HG03378 (cell line): ENCODE measurements around the gene RNF212.

Experiments used
- ATAC-seq: cut with Tn5 transposase; IDR thresholded peaks from one replicate; pipeline ENCODE4 v1.9.1; 2021; ENCODE audit warnings: mild to moderate bottlenecking, moderate library complexity; ENCODE audit not compliant: unreplicated experiment

Gene RNF212

DNA sequence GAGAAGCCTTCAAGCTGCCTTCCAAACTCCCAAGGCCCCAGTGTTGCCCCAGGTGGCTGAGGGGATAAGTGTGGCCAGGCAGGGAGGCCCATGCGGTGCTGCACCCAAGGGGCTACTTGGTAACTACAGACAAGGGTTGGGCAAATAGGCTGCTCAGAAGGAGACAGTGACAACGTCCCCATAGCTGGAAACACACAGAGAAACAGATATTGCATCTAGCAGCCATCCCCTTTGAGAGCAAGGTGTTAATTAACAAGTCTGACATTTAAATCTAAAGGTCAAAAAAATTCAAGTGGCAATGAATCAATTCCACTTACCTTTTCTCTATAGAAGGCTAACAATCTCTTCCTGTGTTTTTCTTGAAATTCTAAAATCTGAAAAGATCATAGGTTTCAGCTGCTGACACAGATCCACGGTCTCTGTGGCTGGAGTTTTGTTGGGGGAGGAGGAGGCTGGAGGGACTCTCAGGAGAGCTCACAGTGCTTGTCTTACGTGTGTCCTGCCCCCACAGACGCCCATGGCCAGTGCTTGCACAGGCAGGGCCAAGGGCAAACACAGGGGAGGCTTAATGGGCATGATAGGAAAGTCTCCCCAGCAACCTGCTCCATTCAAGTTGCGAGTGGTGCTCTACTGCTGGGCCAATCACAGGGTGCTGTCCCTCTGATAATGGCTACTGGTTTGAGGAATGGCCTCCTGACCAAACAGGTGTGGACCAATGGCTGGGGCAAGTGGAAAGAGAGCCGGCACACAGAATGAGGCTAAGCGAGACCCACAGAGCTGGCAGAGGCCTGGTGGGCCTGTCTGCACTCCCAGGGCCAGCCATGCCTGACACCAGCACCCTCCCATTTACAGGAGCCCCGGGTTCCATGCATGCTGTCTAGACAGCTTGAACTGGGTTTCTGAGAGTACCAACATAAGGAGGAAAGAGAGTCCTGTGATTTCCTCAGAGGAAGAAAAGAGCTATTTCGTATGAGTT is 22.6 kb downstream of the RNF212 start:
- ATAC-seq = no peak

DNA sequence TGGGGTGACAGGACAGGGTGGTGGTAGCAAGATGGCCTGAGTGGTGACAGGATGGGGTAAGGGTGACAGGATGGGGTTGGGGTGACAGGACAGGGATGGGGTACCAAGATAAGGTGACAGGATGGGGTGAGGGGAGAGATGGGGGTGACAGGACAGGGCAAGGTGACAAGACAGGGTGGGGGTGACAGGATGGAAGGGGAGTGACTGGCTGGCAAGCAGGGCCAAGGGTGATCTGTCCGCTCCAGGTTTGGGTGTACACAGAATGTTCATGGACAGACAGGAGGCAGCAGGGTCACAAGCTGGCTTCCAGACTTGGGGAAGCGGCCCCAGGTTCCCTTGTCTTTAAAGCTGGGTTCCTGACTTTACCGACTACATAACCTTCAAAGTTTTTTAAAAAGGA is 23.3 kb downstream of the RNF212 start:
- ATAC-seq = no peak

DNA sequence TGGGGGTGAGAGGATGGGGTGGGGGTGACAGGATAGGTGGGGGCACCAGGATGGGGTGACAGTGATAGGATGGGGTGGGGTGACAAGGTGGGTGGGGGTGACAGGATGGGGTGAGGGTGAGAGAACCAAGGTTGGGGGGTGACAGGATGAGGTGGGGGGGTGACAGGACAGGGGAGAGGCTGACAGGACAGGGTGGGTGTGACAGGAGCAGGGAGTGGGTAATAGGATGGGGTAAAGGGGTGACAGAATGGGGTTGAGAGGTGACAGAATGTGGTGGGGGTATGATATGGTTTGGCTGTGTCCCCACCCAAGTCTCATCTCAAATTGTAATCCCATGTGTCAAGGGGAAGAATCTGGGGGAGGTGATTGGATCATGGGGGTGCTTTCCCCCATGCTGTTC is 26.0 kb downstream of the RNF212 start:
- no peak for ATAC-seq

DNA sequence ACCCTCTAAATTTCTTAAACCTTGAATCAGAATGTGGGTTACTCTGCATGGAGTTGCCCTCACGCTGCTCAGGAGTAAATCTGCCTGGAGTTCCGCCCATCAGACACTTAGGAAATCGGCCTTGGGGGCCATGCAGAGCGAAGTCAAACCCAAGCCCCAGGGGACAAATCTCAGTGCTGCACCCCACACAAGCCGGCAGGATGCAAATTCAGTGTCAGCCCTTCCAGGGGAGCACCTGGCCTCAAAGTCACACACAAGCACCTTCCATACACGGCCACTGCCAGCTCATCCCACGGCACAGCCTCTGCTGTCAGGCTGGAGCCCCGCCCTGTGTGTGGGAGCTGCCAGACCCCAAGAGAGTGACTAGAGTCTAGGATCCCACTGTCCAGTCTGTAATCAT is 27.4 kb downstream of the RNF212 start:
- no peak for ATAC-seq

DNA sequence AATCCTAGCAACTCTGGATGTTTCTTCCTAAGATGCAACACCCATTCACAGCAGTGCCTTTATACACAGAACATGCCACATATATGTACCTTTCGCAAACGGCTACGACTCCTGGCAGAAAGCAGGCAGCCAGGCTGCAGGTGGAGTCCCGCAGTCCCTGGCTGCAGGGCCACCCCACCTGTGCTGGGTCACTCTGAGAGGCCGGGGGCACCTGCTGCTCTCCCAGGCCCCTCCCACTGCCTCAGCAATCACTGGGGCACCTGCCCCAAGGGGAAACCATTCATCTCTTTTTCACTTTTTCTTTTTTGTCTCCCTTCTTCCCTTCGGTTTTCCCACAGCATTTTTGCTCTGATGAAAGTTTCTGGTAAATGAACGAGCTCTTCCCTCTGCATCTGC is 28.0 kb downstream of the RNF212 start:
- no peak for ATAC-seq

DNA sequence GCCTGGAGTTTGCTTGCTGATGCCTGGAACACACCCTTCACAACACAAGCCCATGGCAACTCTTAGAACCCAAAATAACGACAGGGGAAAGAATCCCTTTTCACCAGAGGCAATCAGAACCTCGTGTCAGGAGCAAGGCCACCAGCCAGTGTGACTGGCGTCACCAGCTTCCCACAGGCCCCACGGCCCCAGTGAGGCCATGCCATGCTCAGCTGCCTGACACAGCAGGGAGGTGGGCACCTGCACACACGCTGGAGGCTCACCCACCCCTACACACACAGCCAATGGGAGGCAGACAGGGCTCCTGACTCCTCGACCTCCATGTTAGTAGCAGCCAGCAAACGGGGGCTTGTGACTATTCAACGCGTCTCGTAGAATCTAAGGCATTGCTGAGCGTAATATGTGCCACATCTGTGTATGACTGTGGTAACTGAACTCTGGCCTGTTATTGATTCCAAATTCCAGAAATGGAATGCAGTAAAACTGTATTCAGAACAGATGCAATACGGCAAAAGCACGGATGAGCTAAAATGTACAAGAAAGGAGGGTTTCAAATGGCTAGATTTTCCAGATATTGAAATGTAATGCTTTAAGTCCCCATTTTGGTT is 28.5 kb downstream of the RNF212 start:
- ATAC-seq = no peak

DNA sequence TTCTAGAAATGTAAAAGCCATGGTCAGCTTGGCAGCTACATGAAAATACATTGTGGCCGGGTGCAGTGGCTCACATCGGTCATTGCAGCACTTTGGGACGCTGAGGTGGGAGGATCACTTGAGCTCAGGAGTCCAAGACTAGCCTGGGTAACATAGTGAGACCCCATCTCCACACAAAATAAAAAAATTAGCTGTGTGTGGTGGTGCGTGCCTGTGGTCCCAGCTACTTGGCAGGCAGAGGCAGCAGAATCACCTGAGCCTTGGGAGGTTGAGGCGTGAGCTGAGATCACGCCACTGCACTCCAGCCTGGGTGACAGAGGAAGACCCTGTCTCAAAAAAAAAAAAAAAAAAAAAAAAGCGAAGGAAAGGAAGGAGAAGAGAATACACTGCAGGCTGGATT is 29.0 kb downstream of the RNF212 start:
- no peak for ATAC-seq

DNA sequence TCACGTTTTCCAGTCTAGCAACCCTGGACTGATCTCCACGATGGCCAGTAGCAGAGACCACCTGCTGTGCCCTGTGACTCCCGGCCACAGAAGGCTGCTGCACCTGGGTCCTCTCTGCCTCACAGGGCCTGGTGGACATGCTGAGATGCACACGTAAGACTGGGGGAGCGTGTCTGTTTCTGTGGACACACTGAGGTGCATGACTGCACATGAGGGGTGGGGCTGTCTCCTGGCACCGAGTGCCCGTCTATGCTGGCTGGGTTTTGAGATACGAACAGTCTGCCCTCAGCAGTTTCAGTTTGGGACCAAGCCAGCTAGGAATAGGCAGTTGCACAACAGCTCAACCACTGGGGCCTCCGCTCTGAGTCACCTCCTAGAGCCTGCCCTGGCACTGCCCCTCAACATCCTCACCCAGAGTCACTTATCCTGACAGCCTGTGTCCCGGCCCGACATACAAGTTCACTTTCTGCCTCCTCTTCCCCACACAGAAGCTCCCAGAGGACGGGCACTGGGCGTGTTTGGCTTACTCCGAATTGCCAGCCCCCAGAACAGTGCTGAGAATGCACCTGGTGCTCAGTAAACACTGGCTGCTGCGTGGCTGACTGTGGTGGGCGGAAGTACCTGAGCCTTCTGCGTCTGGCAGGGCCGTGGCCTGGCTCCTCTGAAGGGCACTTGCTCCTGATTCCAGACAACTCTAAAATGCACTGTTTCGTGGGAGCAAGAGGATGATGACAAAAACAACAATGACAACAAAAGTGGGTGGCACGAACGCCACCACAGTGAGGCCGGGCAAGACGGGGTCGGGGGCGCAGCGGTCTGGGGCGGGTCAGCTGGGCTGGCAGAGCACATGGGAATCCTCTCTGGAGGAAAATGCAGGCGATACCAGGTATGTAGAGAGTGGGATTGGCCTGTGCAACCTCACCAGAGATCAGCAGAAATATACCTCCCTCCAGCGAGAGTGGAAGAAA is 30.9 kb downstream of the RNF212 start:
- no peak for ATAC-seq

DNA sequence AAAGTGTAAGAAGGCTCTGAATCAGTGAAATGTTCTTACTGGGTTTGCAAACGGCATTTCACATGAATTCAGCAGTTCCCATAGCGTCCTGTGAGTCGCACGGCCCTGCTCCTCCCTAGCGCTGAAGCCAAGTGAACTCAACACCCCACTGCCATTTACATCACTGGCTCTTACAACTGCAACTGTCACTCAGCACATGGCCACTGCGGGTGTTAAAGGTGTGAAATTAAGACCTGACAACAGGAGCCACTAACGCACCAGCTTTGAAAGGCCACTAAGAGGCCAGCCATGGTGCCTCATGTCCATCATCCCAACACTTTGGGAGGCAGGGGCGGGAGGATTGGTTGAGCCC is 31.7 kb downstream of the RNF212 start:
- no peak for ATAC-seq

DNA sequence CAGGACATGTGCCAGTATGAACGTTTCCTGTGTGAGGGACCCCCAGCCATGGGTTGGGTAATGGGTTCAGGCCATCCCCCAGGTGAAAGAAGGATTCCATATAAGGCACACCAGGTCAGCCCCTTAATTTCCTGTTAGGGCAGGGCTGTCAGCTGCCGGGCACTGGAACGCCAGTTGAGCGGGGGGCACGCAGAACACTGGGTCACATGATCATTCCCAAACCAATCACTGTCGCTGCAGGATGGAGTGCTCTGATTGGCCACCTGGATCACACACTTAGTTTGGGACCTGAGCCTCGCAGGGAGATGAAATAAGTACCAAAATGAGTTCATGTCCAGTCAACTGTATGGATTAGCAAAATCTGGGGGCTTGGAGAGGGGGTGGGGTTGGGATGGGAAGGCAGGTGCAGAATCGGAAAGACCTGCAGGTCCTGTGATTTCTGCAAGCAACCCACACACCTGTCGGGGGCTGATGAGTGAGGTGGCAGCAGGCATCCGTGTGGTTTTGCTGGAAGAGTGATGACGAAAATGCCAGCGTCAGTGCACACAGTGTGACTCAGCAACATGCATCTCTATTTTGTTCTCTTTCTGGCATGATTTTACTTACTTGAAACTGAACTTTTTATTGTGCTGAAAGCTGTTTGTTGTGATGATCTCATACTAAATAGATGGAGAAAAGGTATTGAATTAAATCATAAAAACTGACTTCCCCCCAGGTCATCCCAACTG is 32.2 kb downstream of the RNF212 start:
- ATAC-seq = no peak

DNA sequence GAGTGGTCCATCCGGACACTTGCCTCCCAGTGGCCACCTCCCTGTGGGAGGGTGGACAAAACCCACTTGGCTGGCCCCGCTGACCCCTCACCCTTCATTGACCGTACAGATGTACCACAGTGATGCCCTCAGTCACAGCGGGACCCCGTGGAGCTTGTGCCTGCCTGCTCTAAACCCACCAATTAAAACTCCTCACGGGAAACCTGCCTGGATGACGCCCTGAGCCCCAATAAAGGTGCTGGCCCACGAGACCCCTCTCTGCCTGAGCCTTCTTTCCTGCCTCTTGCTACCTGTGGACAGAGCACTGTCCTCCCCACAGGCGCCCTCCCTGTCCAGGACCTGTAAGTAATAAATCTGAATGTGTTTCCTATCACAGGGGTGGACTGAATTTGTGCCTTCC is 32.9 kb downstream of the RNF212 start:
- ATAC-seq = no peak

DNA sequence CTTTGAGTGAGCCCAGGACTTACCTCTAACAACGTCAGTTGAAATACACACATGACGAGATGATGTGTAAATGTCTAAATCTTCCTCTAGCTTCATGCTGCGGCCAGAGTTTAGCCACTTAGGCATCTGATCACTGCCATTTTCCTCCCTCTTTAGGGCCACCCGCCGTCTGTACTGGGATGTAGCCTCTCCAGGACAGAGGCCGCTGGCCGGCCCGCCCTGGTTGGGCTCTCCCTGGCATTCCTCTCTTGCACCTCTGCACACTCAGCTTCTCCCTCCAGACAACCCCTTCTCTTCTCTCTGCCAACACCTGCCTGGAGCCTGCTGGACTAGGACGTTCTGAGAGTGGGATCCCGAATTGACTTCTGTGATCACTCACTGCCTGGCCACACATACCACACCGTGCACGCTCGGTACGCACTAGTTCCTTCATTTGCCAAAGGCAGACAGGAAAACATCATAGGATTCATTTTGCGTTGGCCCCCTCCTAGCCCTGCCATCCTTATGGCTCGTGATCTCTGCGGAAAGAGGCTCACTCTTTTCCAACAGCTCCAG is 33.6 kb downstream of the RNF212 start:
- no peak for ATAC-seq

DNA sequence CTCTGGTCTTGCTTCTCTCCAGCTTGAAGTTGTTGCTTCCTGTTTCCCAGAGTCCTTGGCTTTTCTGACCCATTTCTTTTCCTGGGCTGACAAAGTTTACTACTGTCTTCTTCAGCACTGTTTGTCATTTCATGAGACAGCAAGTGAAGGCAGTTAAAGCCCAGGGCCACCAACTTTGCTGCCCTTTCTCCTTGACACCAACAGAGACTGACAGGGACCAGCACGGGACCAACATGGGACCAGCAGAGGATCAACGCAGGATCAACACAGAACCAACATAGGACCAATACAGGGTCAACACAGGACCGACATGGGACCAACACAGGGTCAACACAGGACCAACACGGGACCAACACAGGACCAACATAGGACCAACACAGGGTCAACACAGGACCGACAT is 34.9 kb downstream of the RNF212 start:
- no peak for ATAC-seq

DNA sequence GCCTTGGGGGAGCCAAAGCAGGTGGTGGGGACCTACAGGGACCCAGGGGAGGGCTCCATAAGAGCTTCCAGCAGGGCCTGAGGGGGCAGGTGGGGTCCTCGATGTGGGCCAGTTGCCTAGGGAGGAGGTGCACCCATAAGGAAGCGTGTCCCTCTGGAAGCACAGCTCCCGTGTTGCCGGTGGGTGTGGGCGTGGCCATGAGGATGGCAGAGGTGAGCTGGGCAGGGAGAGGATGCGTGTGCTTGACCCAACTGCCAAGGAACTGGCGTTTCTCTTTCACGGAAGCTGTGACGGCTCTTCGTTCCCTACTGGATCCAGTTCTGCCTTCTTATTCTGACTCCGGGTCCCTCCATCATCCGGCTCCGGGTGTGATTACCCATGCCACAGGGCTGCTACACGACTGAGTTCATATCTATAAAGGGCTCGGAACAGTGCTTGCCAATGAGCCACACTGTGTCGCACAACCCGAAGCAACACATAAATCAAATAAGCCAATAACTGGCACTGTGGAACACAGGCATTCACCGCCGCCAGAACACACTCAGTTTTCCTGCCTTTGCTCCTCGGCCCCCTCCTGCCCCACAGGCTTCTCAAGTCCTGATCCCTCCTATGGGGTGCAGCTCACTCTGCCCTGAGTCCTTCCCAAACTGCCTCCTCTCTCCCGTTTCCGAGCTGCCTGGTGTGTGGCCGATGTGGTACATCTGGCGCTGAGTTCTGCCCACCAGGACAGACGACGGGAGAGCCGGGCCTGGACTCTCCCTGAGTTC is 35.5 kb downstream of the RNF212 start:
- ATAC-seq = no peak

DNA sequence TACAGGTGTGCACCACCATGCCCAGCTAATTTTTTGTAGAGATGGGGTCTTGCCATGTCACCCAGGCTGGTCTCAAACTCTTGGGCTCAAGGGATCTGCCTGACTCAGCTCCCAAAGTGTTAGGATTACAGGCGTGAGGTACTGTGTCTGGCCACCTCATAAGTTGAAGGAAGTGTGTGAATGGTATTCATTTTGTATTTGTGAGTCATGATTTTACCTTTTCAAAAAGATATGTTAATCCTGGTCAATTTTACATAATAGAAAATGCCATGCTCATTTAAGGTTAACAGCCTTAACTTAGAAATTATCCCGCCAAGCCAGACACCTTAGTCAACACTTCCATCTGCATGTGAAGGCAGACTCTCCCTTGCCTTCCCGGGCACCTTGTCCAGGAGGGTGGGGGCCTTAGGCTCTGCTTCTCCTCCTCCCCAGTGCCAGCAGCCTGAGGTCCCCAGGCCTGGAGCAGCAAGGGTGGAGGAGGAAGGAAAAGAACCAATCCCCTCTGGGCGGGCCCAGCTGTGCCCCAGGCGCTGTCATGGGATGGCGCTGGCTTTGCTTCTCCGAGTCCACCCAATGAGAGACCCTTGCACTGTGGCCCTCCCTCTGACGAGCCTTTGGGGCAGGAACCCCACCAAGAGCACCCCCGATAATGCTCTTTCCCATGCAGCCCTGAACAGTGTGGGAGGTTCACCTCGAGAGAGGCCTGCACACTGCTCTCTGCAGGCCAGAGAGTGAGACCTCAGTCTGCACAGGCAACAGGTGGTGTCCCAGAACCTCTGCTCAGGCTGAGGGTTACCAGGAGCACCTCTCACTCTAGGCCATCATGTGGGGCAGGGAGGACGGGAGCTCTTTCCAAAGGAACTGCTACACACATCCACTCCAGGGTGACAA is 37.3 kb downstream of the RNF212 start:
- ATAC-seq = no peak

DNA sequence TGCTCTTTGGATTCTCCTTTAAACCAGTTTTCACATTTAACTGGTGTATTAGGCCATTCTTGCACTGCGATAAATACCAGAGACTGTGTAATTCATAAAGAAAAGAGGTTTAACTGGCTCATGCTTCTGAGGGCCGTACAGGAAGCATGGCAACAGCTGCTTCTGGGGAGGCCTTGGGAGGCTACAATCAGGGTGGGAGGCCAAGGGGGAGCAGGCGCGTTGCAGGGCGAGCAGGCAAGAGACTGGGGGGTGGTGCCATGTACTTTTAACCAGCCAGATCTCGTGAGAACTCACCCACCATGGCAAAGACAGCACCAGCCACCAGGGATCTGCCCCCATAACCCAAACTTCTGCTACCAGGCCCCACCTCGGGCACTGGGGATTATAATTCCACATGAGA is 38.1 kb downstream of the RNF212 start:
- no peak for ATAC-seq

DNA sequence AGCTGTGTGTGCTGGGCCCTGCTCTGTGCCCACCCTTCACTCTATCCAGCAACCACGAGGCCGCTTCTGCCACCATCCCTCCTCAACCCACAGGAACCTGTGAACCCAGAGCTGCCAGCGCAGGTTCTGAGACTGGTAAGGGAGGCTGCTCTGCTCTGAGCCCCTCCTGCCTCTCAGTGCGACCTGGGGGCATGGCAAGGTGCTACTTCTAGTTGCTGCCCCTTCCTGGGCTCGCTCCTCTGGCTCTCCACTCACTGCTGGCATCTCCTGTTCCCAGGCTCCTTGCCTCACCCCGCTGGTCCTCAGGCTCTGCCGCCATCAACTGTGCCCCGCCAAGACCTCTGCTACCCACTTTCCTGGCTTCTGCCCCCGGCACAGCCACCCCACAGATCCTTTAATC is 39.3 kb downstream of the RNF212 start:
- ATAC-seq = no peak

DNA sequence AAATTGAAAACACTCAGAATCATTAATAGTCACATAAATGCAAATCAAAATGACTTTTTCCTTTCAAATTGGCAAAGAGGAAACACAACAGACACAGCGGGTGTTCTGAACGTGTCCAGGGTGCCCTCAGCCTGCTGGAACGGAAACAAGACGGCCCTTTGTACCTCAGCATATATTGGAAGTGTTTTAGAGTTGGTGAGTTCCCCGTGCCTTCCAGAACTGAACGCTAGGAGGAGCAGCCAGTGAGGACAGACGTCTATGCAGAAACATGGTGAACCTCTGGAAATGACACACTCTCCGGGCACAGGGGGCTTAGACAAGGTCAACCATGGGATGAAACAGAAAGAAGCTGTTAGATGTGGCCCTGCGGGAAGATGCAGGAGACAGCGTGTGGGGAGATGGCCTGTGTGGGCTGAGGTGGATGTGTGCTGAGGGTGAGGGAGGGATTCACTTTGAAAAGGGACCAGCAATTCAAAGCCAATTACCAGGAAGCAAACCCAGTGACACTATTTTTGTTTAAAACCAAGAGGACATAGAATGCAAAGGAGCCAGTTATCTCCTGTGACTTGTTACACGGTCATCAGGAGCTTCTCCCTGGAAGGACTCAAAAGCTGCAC is 40.4 kb downstream of the RNF212 start:
- ATAC-seq = no peak
